HK-2 (cell line): ENCODE results near the gene MAP2K3.
"Not testable (repeated sequence)": the region's sequence is repeated elsewhere in the genome, so short reads cannot be mapped to it uniquely, and the experiment has no call there.

Experiments
- DNase-seq: peaks from one replicate; pipeline ENCODE4 v3.0.0-alpha.2; 2018; ENCODE audit not compliant: unreplicated experiment

MAP2K3 gene

DNA sequence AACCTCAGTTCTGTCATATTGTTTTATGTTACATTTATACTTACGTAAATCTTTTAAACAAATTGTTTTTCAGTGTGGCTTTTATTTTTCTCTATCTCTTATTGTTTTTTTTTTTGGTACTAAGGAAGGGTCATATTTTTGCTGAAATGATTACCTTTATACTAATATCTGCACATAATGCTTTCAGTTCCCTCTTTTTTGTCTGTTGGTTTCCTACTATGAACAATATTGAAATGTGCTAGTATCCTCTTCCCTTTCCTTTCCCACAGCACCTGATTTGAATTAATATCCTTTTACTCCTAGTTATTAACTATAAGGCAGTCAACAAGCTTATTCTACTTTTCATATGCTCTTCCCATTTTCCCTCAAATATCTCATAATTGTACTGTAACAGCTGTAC is 43.4 kb downstream of the MAP2K3 start:
- not testable (repeated sequence) for DNase-seq

DNA sequence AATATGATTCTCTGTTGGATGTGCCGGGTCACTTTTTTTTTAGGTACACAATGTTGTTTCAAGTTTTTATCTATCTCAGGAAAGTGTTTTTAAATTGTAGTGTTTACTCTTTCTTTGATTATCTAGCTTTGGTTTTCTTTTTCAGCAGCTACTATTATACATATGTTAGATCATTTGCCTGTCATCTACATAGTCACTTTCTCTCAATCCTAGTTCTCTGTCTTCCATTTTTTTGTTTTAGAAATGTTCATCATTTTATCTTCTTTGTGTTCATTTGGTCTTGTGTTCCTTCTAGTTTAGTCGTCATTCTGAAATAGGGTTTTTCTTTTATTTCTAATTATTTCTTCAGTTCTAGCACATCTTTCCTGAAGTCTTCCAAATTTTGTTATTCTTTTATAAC is 44.3 kb downstream of the MAP2K3 start:
- DNase-seq: not testable (repeated sequence)

GRCh38 chr17:21330436-21331160 is 46.1 kb downstream of the MAP2K3 start:
- DNase-seq: no peak

GRCh38 chr17:21336541-21337294 is 52.2 kb downstream of the MAP2K3 start:
- DNase-seq: not testable (repeated sequence)

GRCh38 chr17:21337981-21338625 is 53.6 kb downstream of the MAP2K3 start:
- DNase-seq: not testable (repeated sequence)

DNA sequence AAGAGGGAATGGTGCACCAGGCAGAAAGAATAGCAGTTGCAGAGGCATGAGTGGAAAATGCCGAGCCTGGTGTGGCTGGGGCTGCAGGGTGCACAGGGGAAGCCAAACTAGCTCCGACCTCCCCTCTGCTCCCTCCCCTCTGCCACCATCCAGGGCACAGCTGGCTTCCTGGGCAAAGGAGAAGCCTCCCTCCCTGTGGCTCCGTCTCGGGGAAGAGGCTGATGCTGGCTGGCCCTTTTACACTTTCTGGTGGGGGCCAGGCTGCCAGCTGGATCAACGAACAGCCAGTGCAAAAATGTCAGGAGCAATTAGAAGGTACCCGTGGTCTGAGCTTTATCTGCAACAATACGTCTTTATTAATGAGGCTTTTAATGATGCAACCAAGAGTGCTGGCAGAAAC is 54.5 kb downstream of the MAP2K3 start:
- DNase-seq: no peak

GRCh38 chr17:21339571-21339970 is 55.1 kb downstream of the MAP2K3 start:
- DNase-seq: not testable (repeated sequence)

DNA sequence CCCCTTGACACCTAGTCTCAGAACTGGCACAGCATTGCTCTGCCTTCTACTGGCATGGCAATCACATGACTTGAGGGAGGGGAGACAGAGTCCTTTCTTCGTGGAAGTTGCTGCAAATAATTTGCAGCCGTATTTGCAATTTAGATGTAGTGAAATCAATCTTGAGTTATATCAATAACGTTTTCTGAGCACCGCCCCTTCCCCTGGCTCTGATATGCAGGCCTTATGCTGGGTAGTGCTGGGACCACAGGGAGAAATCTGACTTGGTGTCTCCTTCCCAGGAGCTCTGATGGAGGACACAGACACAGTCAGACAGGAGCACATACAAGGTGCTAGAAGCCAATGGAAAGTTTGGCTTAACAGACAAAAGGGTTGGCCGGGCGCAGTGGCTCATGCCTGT is 55.9 kb downstream of the MAP2K3 start:
- DNase-seq: not testable (repeated sequence)

DNA sequence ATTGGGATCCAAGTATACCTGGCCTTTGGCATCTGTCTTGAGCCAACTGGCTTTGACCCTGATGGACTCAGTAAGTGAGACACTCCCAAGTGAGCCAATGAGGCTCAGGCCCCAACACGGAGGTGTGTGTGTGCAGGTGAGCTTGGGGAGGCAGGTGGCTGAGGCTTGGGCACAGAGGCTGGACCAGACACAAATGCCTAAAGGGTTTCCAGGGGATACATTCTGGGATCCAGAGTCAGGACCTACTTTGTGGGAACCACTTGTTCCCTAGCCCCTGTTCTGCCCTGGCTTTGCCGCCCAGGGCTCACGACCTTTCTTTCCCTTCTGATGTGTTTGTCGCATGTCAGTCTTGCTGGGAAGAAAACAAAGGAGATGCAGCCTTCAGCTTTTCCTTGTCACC is 56.8 kb downstream of the MAP2K3 start:
- not testable (repeated sequence) for DNase-seq

DNA sequence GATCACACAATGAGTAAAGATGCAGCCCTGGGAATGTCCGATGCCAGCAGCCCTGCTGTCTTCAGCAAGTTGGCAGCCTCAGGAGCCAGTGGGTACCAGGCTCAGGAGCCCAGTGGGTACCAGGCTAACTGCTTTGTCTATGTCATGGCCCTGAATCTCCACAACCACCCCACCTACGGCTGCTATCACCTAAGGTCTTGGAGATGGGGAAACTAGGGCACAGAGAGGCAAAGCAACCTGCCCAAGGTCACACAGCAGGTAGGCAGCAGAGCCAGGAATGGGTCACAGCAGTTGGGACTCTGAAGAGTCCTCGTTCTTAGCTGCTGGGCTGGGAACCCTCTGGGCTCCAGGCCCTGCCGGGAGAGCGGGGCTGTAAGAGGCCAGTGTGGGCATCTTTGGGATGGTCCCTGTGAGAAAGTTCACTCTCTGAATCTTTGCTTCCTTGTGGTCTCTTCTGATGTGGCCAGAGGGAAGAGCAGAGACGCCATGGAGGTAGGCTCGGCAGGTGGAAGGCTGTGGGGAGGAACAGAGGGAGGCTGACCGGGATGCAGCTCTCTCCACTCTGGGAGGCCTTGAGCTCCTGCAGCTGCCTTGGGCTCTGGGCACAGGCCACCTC is 57.5 kb downstream of the MAP2K3 start:
- DNase-seq: not testable (repeated sequence)

DNA sequence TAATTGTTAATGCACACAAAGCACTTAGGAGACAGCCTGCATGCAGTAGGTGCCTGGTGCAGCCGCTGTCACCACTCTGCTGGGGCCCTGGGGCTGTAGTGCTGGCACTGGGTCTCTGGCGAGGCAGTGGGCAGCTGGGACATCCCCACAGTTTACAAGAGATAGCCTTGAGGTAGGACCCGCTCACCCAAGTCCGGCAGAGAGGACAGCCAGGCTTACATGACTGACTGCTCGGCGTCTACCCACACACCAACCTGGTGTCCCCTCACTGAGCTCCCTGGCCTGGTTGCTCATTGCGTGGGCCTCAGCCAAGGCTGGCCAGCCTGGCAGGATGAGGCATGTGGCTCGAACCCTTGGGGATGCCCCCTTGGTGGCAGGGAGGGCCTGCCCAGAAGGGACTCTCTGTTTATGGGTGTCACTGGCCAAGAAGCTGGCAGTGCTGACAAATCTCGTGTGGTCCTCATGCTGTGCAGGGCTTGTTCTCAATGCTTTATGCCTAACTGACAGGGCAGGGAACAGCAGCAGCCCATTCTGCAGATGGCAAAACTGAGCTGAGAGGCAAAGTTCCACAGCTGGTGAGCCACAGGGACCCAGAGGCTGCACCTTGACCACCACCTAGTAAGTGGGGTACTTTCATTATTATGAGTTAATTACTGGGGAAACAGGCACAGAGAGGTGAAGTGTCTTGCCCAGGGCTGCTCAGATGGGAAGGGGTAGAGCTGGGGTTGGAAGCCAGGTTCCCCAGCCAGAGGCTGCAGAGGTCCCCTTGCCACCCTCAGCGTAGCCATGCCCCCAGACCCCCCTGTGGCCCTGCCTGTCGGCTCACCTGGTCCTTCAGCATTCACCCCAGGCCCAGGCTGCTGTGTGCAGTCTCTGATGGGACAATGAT is 58.8 kb downstream of the MAP2K3 start:
- not testable (repeated sequence) for DNase-seq

- not testable (repeated sequence) for DNase-seq
These were observed 60.3 kb downstream of the MAP2K3 start for GRCh38 chr17:21344801-21345200.

GRCh38 chr17:21345236-21345635 is 60.7 kb downstream of the MAP2K3 start:
- DNase-seq: no peak

GRCh38 chr17:21346107-21346506 is 61.6 kb downstream of the MAP2K3 start:
- not testable (repeated sequence) for DNase-seq

DNA sequence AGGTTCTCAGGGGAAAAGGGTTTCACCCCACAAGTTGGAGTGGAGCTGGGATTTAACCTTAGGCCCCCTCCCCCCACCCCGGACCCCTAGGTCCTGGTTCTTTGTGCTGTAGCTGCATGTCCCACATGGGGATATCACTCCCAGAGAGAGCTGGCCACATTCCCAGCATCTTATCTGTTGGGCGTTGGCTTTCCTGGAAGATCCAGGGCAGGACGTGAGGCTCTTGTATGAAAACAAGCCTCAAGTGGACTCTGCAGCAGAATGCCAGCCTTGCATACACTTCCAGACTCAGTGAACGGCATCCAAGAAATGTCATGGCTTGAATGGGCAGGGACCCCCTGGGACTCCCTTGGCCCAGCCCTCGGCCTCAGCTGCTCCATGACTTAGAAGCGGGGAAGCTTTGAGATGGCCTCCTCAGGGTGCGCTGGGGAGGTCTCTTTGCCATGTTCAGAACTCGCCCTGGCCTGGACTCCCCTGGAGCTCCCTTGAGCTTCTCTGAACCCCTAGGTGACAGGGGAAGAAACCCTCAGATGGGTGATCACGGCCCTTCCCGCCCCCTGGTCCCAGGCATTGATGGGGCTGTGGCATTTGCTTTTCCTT is 62.2 kb downstream of the MAP2K3 start:
- DNase-seq: not testable (repeated sequence)

GRCh38 chr17:21347660-21348059 is 63.1 kb downstream of the MAP2K3 start:
- DNase-seq: not testable (repeated sequence)

GRCh38 chr17:21348081-21348925 is 63.8 kb downstream of the MAP2K3 start:
- DNase-seq: not testable (repeated sequence)

GRCh38 chr17:21348926-21349261 is 64.4 kb downstream of the MAP2K3 start:
- not testable (repeated sequence) for DNase-seq

- not testable (repeated sequence) for DNase-seq
These were observed 65.0 kb downstream of the MAP2K3 start for GRCh38 chr17:21349358-21350050.
